Body of pancreas (tissue), 4 donors: ENCODE measurements around the gene GIT2.

ENCODE experiments used
- POLR2A ChIP-seq, 3 donors: fragments of 450-650 bp; IDR thresholded peaks; one replicate each; pipeline ENCODE4 v1.6.1; 2016; ENCODE audit warnings: antibody characterized with exemption in 3 of 3, mild to moderate bottlenecking in 2 of 3
- TF ChIP-seq, protein P1 (sequence below), 7 experiments: fragments of 450-650 bp in 4 of 7; fragments of 200-600 bp in 3 of 7; sonication (generic) in 3 of 7; IDR thresholded peaks; one replicate each; pipeline ENCODE4 v1.5.1; 2016 to 2019; ENCODE audit warnings: antibody characterized with exemption in 7 of 7

DNA sequence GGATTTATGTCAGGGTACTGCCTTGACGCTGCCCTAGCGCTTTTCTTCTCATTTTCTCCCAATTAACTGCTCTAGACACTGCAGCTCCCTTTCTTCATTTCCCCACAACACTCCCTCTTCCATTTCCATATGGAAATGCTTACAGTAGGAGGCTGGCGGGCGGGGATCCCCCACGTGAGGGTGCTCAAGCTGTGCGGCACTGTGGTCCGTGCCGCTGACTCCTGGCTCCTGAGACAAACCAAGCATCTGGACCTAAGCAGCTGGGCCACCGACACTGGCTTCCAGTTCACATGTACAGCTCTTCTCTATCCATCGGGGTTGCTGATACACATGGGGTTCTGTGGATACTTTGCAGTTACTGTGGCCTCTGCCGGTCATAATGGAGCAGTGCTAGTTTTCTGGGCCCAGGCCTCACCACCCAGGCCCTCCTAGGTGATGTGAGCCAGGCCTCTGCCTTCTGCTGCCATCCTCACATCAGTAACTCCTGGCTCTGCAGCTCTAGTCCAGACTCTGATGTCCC, 75.8 kb downstream of the GIT2 start:
- TF ChIP-seq, protein P1, sequence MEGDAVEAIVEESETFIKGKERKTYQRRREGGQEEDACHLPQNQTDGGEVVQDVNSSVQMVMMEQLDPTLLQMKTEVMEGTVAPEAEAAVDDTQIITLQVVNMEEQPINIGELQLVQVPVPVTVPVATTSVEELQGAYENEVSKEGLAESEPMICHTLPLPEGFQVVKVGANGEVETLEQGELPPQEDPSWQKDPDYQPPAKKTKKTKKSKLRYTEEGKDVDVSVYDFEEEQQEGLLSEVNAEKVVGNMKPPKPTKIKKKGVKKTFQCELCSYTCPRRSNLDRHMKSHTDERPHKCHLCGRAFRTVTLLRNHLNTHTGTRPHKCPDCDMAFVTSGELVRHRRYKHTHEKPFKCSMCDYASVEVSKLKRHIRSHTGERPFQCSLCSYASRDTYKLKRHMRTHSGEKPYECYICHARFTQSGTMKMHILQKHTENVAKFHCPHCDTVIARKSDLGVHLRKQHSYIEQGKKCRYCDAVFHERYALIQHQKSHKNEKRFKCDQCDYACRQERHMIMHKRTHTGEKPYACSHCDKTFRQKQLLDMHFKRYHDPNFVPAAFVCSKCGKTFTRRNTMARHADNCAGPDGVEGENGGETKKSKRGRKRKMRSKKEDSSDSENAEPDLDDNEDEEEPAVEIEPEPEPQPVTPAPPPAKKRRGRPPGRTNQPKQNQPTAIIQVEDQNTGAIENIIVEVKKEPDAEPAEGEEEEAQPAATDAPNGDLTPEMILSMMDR (IDR thresholded peaks at IDR 0.05): no peak
- no peak for TF ChIP-seq POLR2A (IDR thresholded peaks at IDR 0.05)
